ENCODE results near the gene RPGRIP1L. TPM values are rescaled to one million over a fixed set of nuclear protein-coding genes. Genes with fewer than 3 reads are reported as not detected.

Gene RPGRIP1L
- total RNA-seq, 4 donors from 2014 or later = 1.2 to 6.1 (median 2.3) TPM

DNA sequence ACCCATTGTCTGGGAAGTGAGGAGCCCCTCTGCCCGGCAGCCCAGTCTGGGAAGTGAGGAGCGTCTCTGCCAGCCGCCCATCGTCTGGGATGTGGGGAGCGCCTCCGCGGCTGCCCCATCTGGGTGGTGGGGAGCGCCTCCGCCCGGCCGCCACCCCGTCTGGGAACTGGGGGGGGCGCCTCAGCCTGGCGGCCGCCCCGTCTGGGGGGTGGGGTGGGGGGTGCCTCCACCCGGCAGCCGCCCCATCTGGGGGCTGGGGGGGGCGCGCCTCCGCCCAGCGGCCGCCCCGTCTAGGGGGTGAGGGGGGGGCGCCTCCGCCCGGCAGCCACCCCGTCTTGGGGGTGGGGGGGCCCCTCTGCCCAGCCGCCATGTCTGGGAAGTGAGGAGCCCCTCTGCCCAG is 78.4 kb downstream of the RPGRIP1L start:
- no peak overlapping the region for H3K4me3 ChIP-seq (ENCODE audit: low read depth, poor library complexity, severe bottlenecking)
- DNase-seq (ENCODE audit: low spot score in 2 of 2) = no peak
- WGBS, 2 donors = 100% methylated on average over 4 to 5 of the region's 29 CpGs
- intact Hi-C loops (cut with DNase I; ENCODE audit: low total_unique reads) = no loop called here
- TF ChIP-seq CTCF (IDR thresholded peaks at IDR 0.05) = no peak
- no peak for TF ChIP-seq POLR2A (IDR thresholded peaks at IDR 0.05)

DNA sequence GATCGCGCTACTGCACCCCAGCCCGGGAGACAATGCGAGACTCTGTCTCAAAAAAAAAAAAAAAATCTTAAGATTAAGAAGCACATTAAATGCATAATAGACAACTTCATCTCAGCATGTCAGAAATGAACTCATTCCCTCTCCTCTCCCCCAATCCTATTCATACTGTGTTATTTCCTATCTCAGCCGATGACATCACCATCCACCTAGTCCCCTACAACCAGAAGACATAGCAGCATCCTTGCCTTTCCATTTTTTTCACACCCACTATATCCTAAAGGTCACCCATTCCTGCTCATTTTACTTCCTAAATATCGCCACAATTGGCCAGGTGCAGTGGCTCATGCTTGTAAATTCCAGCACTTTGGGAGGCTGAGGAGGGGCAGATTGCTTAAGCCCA is 81.3 kb downstream of the RPGRIP1L start:
- 95% methylated on average over 6 of the region's 6 CpGs for WGBS, 2 donors

DNA sequence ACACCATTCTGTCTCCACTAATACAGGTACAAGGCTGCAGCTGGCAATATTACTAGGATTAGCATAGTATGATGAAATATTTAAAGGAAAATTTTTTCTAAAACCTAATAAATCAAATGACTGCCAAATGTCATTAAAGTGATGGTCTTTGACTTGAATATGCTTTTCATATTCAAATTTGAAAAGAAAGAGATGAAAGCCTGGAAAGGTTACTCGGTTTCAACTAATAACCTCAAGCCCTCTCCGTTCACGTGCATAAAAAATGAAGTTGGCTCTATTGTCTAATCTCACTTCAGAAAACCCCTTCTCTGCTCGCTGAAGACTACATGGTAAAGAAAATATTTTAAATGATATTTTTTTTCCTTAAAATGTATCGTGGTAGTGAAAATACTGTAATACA is 83.2 kb downstream of the RPGRIP1L start:
- DNase-seq (ENCODE audit: low spot score in 2 of 2) = no peak
- WGBS, 2 donors = 90 to 95% methylated on average over 5 of the region's 5 CpGs
- no peak overlapping the region for H3K4me3 ChIP-seq (ENCODE audit: low read depth, poor library complexity, severe bottlenecking)
- intact Hi-C loops (cut with DNase I; ENCODE audit: low total_unique reads) = no loop called here
- TF ChIP-seq POLR2A (IDR thresholded peaks at IDR 0.05) = no peak
- no peak for TF ChIP-seq CTCF (IDR thresholded peaks at IDR 0.05)

More for the DNA sequence above, 81.3 kb downstream of the RPGRIP1L start:
- DNase-seq (ENCODE audit: low spot score in 2 of 2) = no peak
- intact Hi-C loops (cut with DNase I; ENCODE audit: low total_unique reads) = no loop called here
- TF ChIP-seq POLR2A (IDR thresholded peaks at IDR 0.05) = no peak
- no peak for TF ChIP-seq CTCF (IDR thresholded peaks at IDR 0.05)
- no peak overlapping the region for H3K4me3 ChIP-seq (ENCODE audit: low read depth, poor library complexity, severe bottlenecking)

GRCh38 chr16:53619235-53619634 is 84.4 kb downstream of the RPGRIP1L start:
- TF ChIP-seq CTCF (IDR thresholded peaks at IDR 0.05) = no peak
- no peak for TF ChIP-seq POLR2A (IDR thresholded peaks at IDR 0.05)

GRCh38 chr16:53614346-53614745 is 89.3 kb downstream of the RPGRIP1L start:
- no peak for TF ChIP-seq POLR2A (IDR thresholded peaks at IDR 0.05)
- TF ChIP-seq CTCF (IDR thresholded peaks at IDR 0.05) = no peak
- intact Hi-C loops (cut with DNase I; ENCODE audit: low total_unique reads) = no loop called here
- WGBS, 2 donors = 63 to 78% methylated on average over 1 of the region's 1 CpG
- no peak overlapping the region for H3K4me3 ChIP-seq (ENCODE audit: low read depth, poor library complexity, severe bottlenecking)
- no peak for DNase-seq (ENCODE audit: low spot score in 2 of 2)

More at GRCh38 chr16:53619235-53619634, 84.4 kb downstream of the RPGRIP1L start:
- DNase-seq (ENCODE audit: low spot score in 2 of 2) = no peak
- intact Hi-C loops (cut with DNase I; ENCODE audit: low total_unique reads) = no loop called here
- no peak overlapping the region for H3K4me3 ChIP-seq (ENCODE audit: low read depth, poor library complexity, severe bottlenecking)
- WGBS, 2 donors = 54 to 63% methylated on average over 3 of the region's 3 CpGs

GRCh38 chr16:53612003-53612402 is 91.7 kb downstream of the RPGRIP1L start:
- intact Hi-C loops (cut with DNase I; ENCODE audit: low total_unique reads) = no loop called here
- 96 to 98% methylated on average over 3 of the region's 3 CpGs for WGBS, 2 donors
- no peak overlapping the region for H3K4me3 ChIP-seq (ENCODE audit: low read depth, poor library complexity, severe bottlenecking)
- no peak for DNase-seq (ENCODE audit: low spot score in 2 of 2)
- TF ChIP-seq POLR2A (IDR thresholded peaks at IDR 0.05) (no peak), CTCF (IDR thresholded peaks at IDR 0.05) (no peak)

All from lower leg skin (tissue), 4 donors.